ENCODE data around the gene INPP5D. TPM values are rescaled to one million over a fixed set of nuclear protein-coding genes. Genes with fewer than 3 reads are reported as not detected.

INPP5D gene
- total and polyA plus RNA-seq, 2 of the 8 experiments (the other 6 are each of a cell fraction or from before 2014, with no cell fraction given) = 4.5 to 7.1 TPM

GRCh38 chr2:233185330-233185729 is 125.2 kb downstream of the INPP5D start:
- 93% methylated on average over 7 of the region's 7 CpGs; no CpG with 5 or more reads in 1 of the 2 experiments for WGBS, 2 experiments (ENCODE audit: extremely low coverage in 1 of 2, insufficient coverage in 1 of 2, insufficient read length in 1 of 2, insufficient replicate concordance in 2 of 2, low coverage in 1 of 2, low lambda C conversion rate in 2 of 2, missing lambda C conversion rate in 1 of 2)
- TF ChIP-seq PHF8 (conservative IDR thresholded peaks at IDR 0.05; ENCODE audit: low read depth, low read length) (no peak), KDM1A (IDR thresholded peaks at IDR 0.05; ENCODE audit: borderline replicate concordance, low read length) (no peak), ZNF274 (IDR thresholded peaks at IDR 0.05; ENCODE audit: borderline replicate concordance, extremely low read depth, low read length) (no peak), ATF3 (IDR thresholded peaks at IDR 0.05; ENCODE audit: insufficient read depth, low read depth, low read length) (no peak), FOSL1 (IDR thresholded peaks at IDR 0.05; ENCODE audit: insufficient read depth, low read depth, low read length) (no peak), USF2 (IDR thresholded peaks at IDR 0.05; ENCODE audit: low read length) (no peak), NRF1 (IDR thresholded peaks at IDR 0.05; ENCODE audit: low read depth, low read length) (no peak), SUZ12 (IDR thresholded peaks at IDR 0.05; ENCODE audit: low read length) (no peak), CTCF (IDR thresholded peaks at IDR 0.05; ENCODE audit: control extremely low read depth in 1 of 3, insufficient read depth in 1 of 3, low read depth in 1 of 3, low read length in 3 of 3) (no peak)

More at GRCh38 chr2:233185330-233185729, 125.2 kb downstream of the INPP5D start:
- Histone ChIP-seq H3K14ac (ENCODE audit: insufficient read length) (no peak overlapping the region), H4K91ac (replicated peaks; ENCODE audit: insufficient read length, low read length) (no peak overlapping the region), H3K27ac (ENCODE audit: low read depth, low read length) (no peak overlapping the region), H3K4me1 (replicated peaks in 1 of 4; ENCODE audit: control insufficient read depth in 3 of 4, insufficient read depth in 4 of 4, low read length in 3 of 4) (peaks cover 0 to 4% (median 0%) of the 10 kb centered on the region in 4 experiments; a peak in 2 of 7 replicates), H3K9me3 (ENCODE audit: insufficient read depth in 2 of 2, low read depth in 1 of 2, low read length in 1 of 2) (no peaks in the 10 kb centered on the region), H3K4me2 (ENCODE audit: insufficient read depth in 1 of 2, low read depth in 2 of 2, low read length in 2 of 2) (no peak overlapping the region), H4K20me1 (replicated peaks in 1 of 2; ENCODE audit: control insufficient read depth in 1 of 2, insufficient read depth in 2 of 2, low read length in 2 of 2) (no peaks in the 10 kb centered on the region), H2BK12ac (ENCODE audit: low read depth, low read length) (no peak overlapping the region), H4K8ac (ENCODE audit: extremely low read depth, insufficient read depth, low read length) (no peak overlapping the region), H3K23me2 (ENCODE audit: low read depth, low read length) (no peaks in the 10 kb centered on the region), H3K4me3 (ENCODE audit: extremely low read depth in 1 of 4, insufficient read depth in 2 of 4, low read depth in 3 of 4, low read length in 4 of 4) (no peak overlapping the region), H3K18ac (ENCODE audit: extremely low read depth, low read length) (no peak overlapping the region), H2BK20ac (ENCODE audit: low read length) (no peak overlapping the region), H2AK5ac (ENCODE audit: low read depth, low read length) (no peak overlapping the region), H4K5ac (ENCODE audit: insufficient read length, low read depth, low read length) (no peak overlapping the region), H3K56ac (replicated peaks; ENCODE audit: insufficient read length, low read depth, low read length) (no peak overlapping the region), H3K27me3 (replicated peaks in 1 of 4; ENCODE audit: control insufficient read depth in 3 of 4, extremely low read depth in 1 of 4, insufficient read depth in 3 of 4, low read length in 3 of 4) (no peaks in the 10 kb centered on the region), H3K23ac (ENCODE audit: insufficient read length) (no peak overlapping the region), H3K4ac (replicated peaks; ENCODE audit: insufficient read length, low read depth, low read length) (no peak overlapping the region), H2AFZ (ENCODE audit: low read length) (no peak overlapping the region), H2BK15ac (ENCODE audit: low read length) (no peak overlapping the region), H2BK5ac (ENCODE audit: low read depth, low read length) (no peak overlapping the region), H3K79me2 (ENCODE audit: control insufficient read depth in 1 of 2, insufficient read depth in 2 of 2, low read length in 2 of 2) (no peaks in the 10 kb centered on the region), H2BK120ac (replicated peaks; ENCODE audit: low read depth, low read length) (no peak overlapping the region), H3K36me3 (ENCODE audit: control insufficient read depth in 2 of 4, insufficient read depth in 4 of 4, low read length in 3 of 4) (peaks cover 0 to 8% (median 3%) of the 10 kb centered on the region in 4 experiments; a peak in 3 of 8 replicates), H3K9ac (replicated peaks in 1 of 4; ENCODE audit: extremely low read depth in 1 of 4, low read depth in 3 of 4, low read length in 3 of 4) (no peak overlapping the region), H3K79me1 (ENCODE audit: low read depth, low read length) (no peaks in the 10 kb centered on the region)
- POLR2A ChIA-PET (ENCODE audit: partially characterized antibody) = interaction anchor here (1.0 kb wide), 1 partner anchor 23 kb away, joined by 3 read pairs; no protein-coding TSS in a partner anchor
- no peak for FAIRE-seq
- CTCF ChIA-PET (ENCODE audit: partially characterized antibody) = interaction anchor here (0.7 to 3.3 kb wide), 6 partner anchors 13 to 122 kb away, joined by 3 to 13 read pairs (median 3); no protein-coding TSS in a partner anchor
- no peak for DNase-seq (ENCODE audit: low read depth in 1 of 2, low spot score in 2 of 2)

Measured in H1 (cell line).